GM19351 (cell line): ENCODE results near the gene ME1.
"Not testable (repeated sequence)": the region's sequence is repeated elsewhere in the genome, so short reads cannot be mapped to it uniquely, and the experiment has no call there.

ENCODE experiments used
- ATAC-seq: cut with Tn5 transposase; IDR thresholded peaks from one replicate; pipeline ENCODE4 v1.9.1; 2021; ENCODE audit warnings: mild to moderate bottlenecking, moderate library complexity; ENCODE audit not compliant: unreplicated experiment

Gene ME1

DNA sequence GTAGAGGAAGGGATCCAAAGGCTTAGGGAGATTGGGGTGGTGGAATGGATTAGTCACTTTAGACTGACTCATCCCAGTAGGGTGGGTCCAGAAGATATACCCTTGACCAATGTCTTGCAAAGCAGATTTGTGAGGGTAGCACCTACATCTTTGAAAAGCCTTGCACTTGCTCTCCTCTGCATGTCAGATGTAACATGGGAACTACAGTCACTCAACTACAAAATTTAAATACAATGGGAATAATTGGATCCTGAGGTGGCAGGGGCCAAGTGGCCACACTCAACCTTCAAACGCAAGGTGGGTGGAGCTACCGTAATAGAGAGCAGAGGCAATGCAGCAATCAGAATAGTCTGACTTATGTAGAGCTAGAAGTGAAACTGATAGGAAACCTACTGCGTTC lies 71.2 kb downstream of the ME1 start:
- no peak for ATAC-seq

GRCh38 chr6:83354747-83355146 lies 76.1 kb downstream of the ME1 start:
- ATAC-seq = peak; percentile 39

DNA sequence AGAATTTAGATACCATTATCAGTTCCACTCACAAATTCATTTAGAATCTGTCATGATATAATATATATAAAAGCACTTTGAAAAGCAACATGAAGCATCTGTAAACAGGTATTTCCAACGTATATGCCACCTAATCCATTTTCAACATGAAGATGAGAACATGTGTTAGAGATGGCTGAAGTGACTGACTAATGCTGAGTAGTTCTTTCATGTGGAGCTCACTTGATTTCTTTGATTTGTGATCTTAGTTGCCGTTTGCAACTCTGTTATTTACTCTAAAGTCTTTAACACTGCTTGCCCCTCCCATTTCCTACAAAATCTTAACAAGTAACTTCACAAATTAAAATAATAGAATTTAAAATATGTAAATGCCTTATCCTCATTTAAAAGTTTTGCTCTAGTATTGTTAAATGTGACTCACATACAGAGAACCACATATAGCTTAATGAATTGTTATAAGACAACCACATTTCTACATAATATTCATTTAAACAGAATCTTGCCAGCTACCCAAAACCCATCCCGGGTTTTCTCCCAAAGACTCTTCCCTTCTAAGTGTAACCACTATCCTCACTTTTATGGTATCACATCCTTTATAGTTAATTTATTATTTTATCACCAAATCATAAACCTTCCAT lies 78.3 kb downstream of the ME1 start:
- no peak for ATAC-seq

GRCh38 chr6:83343121-83343520 lies 87.7 kb downstream of the ME1 start:
- no peak for ATAC-seq

GRCh38 chr6:83341765-83342164 lies 89.1 kb downstream of the ME1 start:
- ATAC-seq = no peak

GRCh38 chr6:83333916-83334315 lies 96.9 kb downstream of the ME1 start:
- not testable (repeated sequence) for ATAC-seq

- no peak for ATAC-seq
These were observed 97.4 kb downstream of the ME1 start for GRCh38 chr6:83333500-83333899.

GRCh38 chr6:83314693-83315092 lies 116.2 kb downstream of the ME1 start:
- no peak for ATAC-seq

DNA sequence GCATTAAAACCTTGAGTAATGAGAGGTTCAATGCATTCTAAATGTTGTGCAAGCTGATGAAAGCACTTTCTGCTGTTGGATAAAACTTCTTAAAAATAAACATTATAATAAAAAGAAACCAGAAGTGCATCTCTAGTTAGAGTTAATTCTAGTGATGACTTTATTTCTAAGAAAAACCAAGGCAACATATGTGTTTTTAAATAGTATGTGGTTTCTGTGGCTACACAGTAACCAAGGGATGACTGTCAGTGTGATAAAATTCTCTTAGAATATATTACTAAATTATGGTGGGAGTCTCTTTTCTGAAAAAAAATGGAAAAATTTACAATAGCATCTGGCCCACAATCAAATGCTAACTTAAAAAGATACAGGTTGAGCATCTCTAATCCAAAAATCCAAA lies 117.0 kb downstream of the ME1 start:
- ATAC-seq = peak; percentile 78

DNA sequence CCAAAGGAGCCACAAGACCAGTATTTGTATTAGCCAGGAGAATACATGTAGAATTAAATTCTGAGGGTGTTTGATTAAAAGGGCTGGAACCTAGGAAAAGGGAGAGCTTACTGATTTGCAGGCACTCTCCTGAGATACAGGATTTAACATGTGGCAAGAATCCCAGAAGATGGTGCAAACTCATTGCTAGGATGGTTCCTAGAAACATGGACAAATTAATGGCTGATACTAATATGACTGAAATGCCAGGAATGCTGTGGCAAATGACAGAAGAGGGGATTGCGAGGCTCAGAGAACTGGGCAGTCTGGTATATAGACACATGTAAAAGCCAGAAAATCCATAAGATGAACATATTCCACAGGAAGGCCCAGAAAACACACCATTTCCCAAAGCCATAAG lies 119.6 kb downstream of the ME1 start:
- ATAC-seq = no peak

- no peak for ATAC-seq
These were observed 120.8 kb downstream of the ME1 start for GRCh38 chr6:83310046-83310445.

DNA sequence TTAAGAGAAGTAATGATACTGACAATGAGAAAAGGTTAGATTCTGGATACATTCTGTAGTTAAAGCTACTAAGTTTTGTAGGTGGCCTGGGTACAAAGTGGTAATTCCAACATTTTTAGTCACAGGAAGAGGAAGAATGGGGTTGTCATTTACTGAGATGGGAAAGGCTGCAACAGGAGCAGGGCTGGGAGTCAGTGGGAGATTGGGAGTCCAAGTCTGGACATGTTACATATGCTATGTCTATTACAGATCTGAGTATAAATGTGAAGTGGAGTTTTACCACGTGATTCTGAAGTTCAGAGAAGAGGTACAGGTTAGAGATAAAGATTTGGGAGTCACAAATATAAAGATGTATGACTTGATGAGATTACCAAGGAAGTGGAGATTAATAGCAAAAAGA lies 121.5 kb downstream of the ME1 start:
- ATAC-seq = no peak

- ATAC-seq = no peak
These were observed 122.0 kb downstream of the ME1 start for GRCh38 chr6:83308833-83309232.

DNA sequence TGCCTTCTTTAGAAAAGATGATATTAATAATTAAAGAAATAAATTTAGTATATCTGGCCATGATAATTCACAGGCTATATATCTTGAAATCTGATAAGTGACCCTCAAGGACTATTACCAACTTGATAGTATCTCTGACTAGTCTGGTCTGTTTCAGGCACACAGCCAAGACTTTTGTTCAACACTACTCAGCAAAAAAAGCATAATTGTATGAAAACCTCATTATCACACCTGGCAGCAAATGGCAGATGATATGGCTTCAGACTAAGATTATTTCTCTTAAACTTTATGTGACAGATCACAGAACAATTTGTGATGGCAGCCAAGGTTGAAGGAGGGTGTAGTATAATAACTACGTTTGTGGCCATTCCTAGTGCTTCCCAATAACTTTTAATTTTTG lies 123.0 kb downstream of the ME1 start:
- ATAC-seq = no peak

DNA sequence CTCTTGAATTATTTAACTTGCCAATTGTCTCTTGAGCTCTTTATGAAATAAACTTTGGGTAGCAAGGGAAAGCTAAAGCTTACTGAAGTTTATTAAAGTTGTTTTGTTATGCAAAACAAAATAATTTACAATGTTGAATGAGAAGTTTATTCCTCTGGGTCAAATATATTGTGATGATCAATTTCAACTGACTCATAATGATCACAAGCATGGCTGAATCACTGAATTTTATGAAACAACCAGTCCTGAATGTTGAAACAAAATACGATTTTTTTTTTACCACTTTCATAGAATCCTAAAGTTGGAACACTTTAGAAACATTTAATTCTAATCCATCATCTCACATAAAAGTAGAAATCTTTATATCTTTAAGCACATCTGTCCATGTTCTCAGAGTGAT lies 127.4 kb downstream of the ME1 start:
- ATAC-seq = no peak

GRCh38 chr6:83294676-83295075 lies 136.2 kb downstream of the ME1 start:
- no peak for ATAC-seq

GRCh38 chr6:83292900-83293843 lies 137.7 kb downstream of the ME1 start:
- ATAC-seq = peak; percentile 92

GRCh38 chr6:83287298-83287697 lies 143.6 kb downstream of the ME1 start:
- not testable (repeated sequence) for ATAC-seq

DNA sequence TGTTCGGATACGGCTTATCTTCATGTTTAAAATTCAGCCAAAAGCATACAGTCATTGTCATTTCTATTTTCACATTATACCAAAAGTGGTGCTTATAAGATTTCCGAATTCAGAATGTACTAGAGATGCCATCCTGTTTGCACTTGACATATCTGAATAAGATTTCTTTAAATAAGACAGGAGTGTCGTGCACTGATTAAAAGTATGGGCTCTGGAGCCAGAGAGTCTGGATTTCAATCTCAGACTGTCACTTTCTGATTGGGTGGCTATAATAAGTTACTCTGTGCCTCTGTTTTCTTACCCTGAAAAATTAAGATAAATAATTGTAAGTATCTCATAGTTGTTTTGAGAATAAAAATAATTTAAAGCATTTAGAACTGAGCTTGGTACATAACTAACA lies 144.9 kb downstream of the ME1 start:
- no peak for ATAC-seq

DNA sequence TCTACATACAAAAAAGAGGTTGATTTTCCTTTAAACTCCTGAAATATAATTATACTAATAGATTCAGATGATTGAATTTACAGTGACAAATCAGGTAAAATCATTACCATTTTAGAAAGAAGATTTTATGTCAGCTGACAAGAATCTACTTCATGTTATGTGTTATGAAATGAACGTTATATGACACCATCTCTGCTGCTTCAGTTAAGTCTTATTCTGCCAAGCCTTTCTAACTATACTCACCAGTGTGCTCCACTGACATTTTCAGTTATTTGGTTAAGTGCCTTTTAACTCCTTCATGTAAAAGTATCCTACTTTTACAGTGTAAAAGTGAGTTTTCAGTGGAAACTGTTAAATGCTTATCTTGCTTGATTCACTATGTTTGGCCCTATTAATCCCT lies 157.3 kb downstream of the ME1 start:
- ATAC-seq = no peak

- ATAC-seq = peak; percentile 86
These were observed 159.7 kb downstream of the ME1 start for GRCh38 chr6:83270971-83271719.

- no peak for ATAC-seq
These were observed 165.5 kb downstream of the ME1 start for GRCh38 chr6:83265384-83265783.
